Endothelial cell of umbilical vein (primary cell): ENCODE data around the gene DCAF7.

Source experiments
- EZH2 ChIP-seq: IDR thresholded peaks from 2 replicates; pipeline ENCODE4 v1.6.1; 2012; ENCODE audit warnings: borderline replicate concordance, low read depth, mild to moderate bottlenecking, moderate library complexity, low read length, inconsistent platforms; ENCODE audit not compliant: severe bottlenecking
- GATA2 ChIP-seq: IDR thresholded peaks from 2 replicates; pipeline ENCODE4 v1.7.0; 2011; ENCODE audit warnings: low read depth, mild to moderate bottlenecking, moderate library complexity, mixed read lengths, low read length; ENCODE audit not compliant: insufficient read length, insufficient read depth
- JUN ChIP-seq: IDR thresholded peaks from 2 replicates; pipeline ENCODE4 v1.6.1; 2011; ENCODE audit warnings: borderline replicate concordance, low read depth; ENCODE audit not compliant: insufficient read length, insufficient read depth
- POLR2A ChIP-seq: IDR thresholded peaks from 2 replicates; pipeline ENCODE4 v1.6.1; 2012; ENCODE audit warnings: low read depth, mild to moderate bottlenecking, control low read depth, low read length
- POLR2AphosphoS5 ChIP-seq: IDR thresholded peaks from 2 replicates; pipeline ENCODE4 v1.6.1; 2012; ENCODE audit warnings: low read depth, mild to moderate bottlenecking, control low read depth, low read length, moderate library complexity; ENCODE audit not compliant: insufficient read depth
- TF ChIP-seq, protein P1 (sequence below), 2 donors: IDR thresholded peaks; 1 replicate in 1 of 2; 2 replicates in 1 of 2; pipeline ENCODE4 v1.5.1; 2011; ENCODE audit warnings: low read length in 2 of 2, mild to moderate bottlenecking in 2 of 2, moderate library complexity in 2 of 2, control low read depth in 1 of 2, inconsistent platforms in 1 of 2, low read depth in 1 of 2; ENCODE audit not compliant: insufficient read depth in 1 of 2; ENCODE audit errors: extremely low read depth in 1 of 2

DNA sequence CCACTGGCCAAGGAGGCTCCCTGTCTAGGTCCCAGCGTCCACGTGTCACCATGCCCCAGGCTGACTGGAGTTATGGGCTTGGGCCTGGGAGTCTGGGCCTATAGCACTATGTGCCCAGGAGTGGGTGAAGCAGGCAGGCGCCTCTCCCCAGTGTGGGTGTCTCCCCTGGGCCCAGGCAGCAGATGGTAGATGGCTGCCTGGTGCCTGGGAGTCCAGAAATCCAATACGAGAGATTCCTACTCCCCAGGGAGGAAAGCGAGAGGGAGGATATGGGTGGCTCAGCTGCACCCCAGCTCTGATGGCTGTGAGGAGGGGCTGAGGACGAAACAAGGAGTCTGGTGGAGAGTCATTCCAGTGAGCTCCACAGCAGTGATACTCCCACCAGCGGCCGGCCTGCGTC lies 22.1 kb upstream of the DCAF7 start:
- TF ChIP-seq, protein P1, sequence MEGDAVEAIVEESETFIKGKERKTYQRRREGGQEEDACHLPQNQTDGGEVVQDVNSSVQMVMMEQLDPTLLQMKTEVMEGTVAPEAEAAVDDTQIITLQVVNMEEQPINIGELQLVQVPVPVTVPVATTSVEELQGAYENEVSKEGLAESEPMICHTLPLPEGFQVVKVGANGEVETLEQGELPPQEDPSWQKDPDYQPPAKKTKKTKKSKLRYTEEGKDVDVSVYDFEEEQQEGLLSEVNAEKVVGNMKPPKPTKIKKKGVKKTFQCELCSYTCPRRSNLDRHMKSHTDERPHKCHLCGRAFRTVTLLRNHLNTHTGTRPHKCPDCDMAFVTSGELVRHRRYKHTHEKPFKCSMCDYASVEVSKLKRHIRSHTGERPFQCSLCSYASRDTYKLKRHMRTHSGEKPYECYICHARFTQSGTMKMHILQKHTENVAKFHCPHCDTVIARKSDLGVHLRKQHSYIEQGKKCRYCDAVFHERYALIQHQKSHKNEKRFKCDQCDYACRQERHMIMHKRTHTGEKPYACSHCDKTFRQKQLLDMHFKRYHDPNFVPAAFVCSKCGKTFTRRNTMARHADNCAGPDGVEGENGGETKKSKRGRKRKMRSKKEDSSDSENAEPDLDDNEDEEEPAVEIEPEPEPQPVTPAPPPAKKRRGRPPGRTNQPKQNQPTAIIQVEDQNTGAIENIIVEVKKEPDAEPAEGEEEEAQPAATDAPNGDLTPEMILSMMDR (IDR thresholded peaks at IDR 0.05; ENCODE audit: extremely low read depth in 1 of 2, insufficient read depth in 1 of 2, low read depth in 1 of 2, low read length in 2 of 2), result no peak
- TF ChIP-seq POLR2A (no peak), JUN (no peak), POLR2AphosphoS5 (no peak), EZH2 (no peak), GATA2 (no peak)
